Colonic mucosa (tissue), 4 donors: ENCODE measurements around the gene CLEC4A. TPM values are rescaled to one million over a fixed set of nuclear protein-coding genes. Genes with fewer than 3 reads are reported as not detected.
"Not testable (repeated sequence)": the region's sequence is repeated elsewhere in the genome, so short reads cannot be mapped to it uniquely, and the experiment has no call there.

Experiments used
- DNase-seq: peaks from one replicate; pipeline ENCODE4 v3.0.0-alpha.2; 2020
- H3K27ac ChIP-seq: fragments of 200-600 bp; one replicate; pipeline ENCODE4 v1.8.0; 2021
- H3K27me3 ChIP-seq: fragments of 200-600 bp; one replicate; pipeline ENCODE4 v1.8.0; 2021
- H3K36me3 ChIP-seq: fragments of 200-600 bp; one replicate; pipeline ENCODE4 v1.8.0; 2021
- H3K4me1 ChIP-seq: fragments of 200-600 bp; one replicate; pipeline ENCODE4 v1.8.0; 2021; ENCODE audit warnings: mild to moderate bottlenecking
- H3K4me3 ChIP-seq: fragments of 200-600 bp; one replicate; pipeline ENCODE4 v1.8.0; 2021
- H3K9ac ChIP-seq, 2 donors: one replicate each; pipeline ENCODE4 v1.7.0; 2013; ENCODE audit warnings: control low read depth in 2 of 2, low read depth in 2 of 2, low read length in 2 of 2
- H3K9me3 ChIP-seq: fragments of 200-600 bp; one replicate; pipeline ENCODE4 v1.8.0; 2021
- intact Hi-C: fragments of 100-400 bp; cut with DNase I; formaldehyde crosslinking; loops from one replicate; pipeline ENCODE4 v1.14.1; 2022
- total RNA-seq, 2 donors: library from RNA; stranded (reverse); fragmentation: NEBNext Ultra II Directional in 1 of 2; extraction: Animal tissue kit (Norgen Biotek cat#: 25700) in 1 of 2; gene quantifications; one replicate each; pipeline ENCODE4 v1.2.1, GENCODE V29; 2021
- TF ChIP-seq, protein P1 (sequence below): fragments of 200-600 bp; IDR thresholded peaks from one replicate; pipeline ENCODE4 v1.8.0; 2022; ENCODE audit warnings: antibody characterized with exemption, mild to moderate bottlenecking
- donor health status: healthy.
- donor health status: DM: no; HTN: no; CAD: no.
- donor health status: DM: no; HTN: no; CAD: no.

CLEC4A gene
- total RNA-seq, 2 donors from 2014 or later = 1.8 TPM

DNA sequence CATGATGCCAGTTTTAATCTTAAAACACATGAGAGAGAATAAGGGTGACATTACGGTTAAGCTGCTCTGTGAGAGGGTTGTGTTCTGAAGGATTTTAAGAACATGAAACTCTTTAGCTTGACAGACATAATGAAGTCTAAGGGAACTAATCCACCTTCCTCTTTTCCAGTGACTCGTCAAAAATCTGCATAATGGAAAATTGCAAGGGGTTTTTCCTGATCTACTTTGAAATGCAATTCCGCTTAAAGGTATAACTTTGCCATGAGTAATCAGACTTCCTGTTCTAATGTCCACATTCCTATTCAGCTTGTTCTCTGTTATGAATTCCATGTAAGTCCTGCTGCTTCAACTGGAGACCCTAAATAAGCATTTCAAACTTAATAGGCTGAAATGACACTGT is 33.4 kb downstream of the CLEC4A start, which contains the start of gene ZNF705A:
Gene ZNF705A, plus strand, starts transcription at position 171 of the 400 bp plus-strand sequence. CDS start 15,611 bp downstream, outside the sequence.
- Histone ChIP-seq H3K9ac (no peak within 1 kb of the TSS), H3K4me1 (no peaks in the 10 kb centered on the region), H3K27ac (no peak within 1 kb of the TSS), H3K4me3 (no peak within 1 kb of the TSS), H3K9me3 (no peaks in the 10 kb centered on the region), H3K27me3 (no peaks in the 10 kb centered on the region), H3K36me3 (no peaks in the 10 kb centered on the region)
- intact Hi-C loops = no loop called here
- TF ChIP-seq, protein P1, sequence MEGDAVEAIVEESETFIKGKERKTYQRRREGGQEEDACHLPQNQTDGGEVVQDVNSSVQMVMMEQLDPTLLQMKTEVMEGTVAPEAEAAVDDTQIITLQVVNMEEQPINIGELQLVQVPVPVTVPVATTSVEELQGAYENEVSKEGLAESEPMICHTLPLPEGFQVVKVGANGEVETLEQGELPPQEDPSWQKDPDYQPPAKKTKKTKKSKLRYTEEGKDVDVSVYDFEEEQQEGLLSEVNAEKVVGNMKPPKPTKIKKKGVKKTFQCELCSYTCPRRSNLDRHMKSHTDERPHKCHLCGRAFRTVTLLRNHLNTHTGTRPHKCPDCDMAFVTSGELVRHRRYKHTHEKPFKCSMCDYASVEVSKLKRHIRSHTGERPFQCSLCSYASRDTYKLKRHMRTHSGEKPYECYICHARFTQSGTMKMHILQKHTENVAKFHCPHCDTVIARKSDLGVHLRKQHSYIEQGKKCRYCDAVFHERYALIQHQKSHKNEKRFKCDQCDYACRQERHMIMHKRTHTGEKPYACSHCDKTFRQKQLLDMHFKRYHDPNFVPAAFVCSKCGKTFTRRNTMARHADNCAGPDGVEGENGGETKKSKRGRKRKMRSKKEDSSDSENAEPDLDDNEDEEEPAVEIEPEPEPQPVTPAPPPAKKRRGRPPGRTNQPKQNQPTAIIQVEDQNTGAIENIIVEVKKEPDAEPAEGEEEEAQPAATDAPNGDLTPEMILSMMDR = no peak
- DNase-seq = no peak

GRCh38 chr12:8157484-8158198 is 34.2 kb downstream of the CLEC4A start:
- H3K4me1 ChIP-seq = no peaks in the 10 kb centered on the region
- H3K9me3 ChIP-seq = no peaks in the 10 kb centered on the region
- TF ChIP-seq, protein P1 = no peak
- no peak overlapping the region for H3K27ac ChIP-seq
- no peaks in the 10 kb centered on the region for H3K27me3 ChIP-seq
- no peaks in the 10 kb centered on the region for H3K36me3 ChIP-seq
- intact Hi-C loops = no loop called here
- no peak for DNase-seq
- H3K4me3 ChIP-seq = no peak overlapping the region
- H3K9ac ChIP-seq = no peak overlapping the region

DNA sequence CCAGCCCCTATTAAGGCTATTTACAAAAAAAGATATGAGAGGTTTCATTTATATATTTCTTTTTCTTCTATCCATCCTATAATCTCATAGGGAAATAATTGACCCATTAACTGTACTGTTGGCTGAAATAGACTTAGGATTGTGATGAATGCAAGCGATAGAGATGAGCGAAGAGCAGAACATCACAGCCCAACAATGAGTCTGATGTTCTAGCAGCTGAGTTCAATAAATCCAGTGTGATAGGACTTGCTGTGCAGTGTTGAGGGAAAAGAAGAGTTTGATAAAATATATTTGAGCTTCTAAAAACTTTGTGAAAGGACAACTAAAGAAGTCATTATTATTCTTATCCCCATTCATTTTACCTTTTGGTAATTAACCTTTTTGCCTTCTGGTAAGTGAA is 49.5 kb downstream of the CLEC4A start:
- intact Hi-C loops, H3K4me3 ChIP-seq, H3K27me3 ChIP-seq, DNase-seq, H3K9me3 ChIP-seq, H3K27ac ChIP-seq, H3K9ac ChIP-seq, H3K4me1 ChIP-seq, H3K36me3 ChIP-seq: not testable (repeated sequence)

- intact Hi-C loops, H3K9me3 ChIP-seq, H3K27me3 ChIP-seq, H3K36me3 ChIP-seq, H3K4me1 ChIP-seq: not testable (repeated sequence)
- H3K4me3 ChIP-seq = peak overlapping the region; percentile 77
- TF ChIP-seq, protein P1 = peak; percentile 71
- peak overlapping the region; percentile 26 to 56 for H3K9ac ChIP-seq
- peak; percentile 74 for DNase-seq
- peak overlapping the region; percentile 55 for H3K27ac ChIP-seq
Observed at GRCh38 chr12:8179989-8180585, 56.7 kb downstream of the CLEC4A start.

DNA sequence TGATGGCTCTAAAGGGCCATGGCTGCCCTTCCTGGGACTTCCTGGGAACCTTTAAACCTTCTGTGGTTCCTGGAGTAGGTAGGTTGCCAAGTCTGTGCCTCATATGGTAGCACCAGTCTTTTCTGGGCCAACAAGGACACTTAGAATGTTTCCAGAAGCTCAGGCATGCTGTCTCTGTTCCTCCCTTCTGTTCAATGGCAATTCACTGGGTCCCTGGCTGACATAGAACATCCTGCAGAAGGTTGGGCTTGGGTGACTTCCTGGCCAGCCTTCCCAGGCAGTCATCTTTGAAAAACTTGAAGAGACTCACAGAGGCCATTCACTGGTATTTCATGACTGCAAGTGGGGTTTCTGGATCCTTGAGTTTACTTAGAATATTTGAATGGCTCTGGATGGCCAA is 57.9 kb downstream of the CLEC4A start:
- H3K27ac ChIP-seq, DNase-seq, H3K27me3 ChIP-seq, H3K9me3 ChIP-seq, H3K4me1 ChIP-seq, intact Hi-C loops, H3K9ac ChIP-seq, H3K4me3 ChIP-seq, H3K36me3 ChIP-seq: not testable (repeated sequence)

DNA sequence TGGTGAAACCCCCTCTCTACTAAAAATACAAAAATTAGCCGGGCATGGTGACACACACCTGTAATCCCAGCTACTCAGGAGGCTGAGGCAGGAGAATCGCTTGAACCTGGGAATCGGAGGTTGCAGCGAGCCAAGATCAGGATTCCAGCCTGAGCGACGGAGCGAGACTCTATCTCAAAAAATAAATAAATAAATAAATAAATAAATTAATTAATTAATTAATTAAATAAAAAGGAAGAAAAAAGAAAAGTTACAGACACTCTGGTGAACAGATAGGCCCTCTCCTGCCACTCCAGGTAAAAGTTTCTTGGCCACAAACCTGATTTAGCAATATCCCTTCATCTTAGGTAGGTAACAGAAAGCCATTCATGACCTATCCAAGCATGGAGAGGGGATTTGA is 59.5 kb downstream of the CLEC4A start:
- H3K4me1 ChIP-seq, H3K4me3 ChIP-seq, H3K36me3 ChIP-seq, H3K9me3 ChIP-seq, H3K9ac ChIP-seq, DNase-seq, intact Hi-C loops, H3K27ac ChIP-seq, H3K27me3 ChIP-seq: not testable (repeated sequence)

GRCh38 chr12:8183346-8183745 is 59.9 kb downstream of the CLEC4A start:
- H3K36me3 ChIP-seq, H3K27me3 ChIP-seq, H3K4me3 ChIP-seq, H3K9me3 ChIP-seq, H3K4me1 ChIP-seq, H3K9ac ChIP-seq, intact Hi-C loops, DNase-seq, H3K27ac ChIP-seq: not testable (repeated sequence)

GRCh38 chr12:8184206-8184605 is 60.8 kb downstream of the CLEC4A start:
- intact Hi-C loops, H3K9me3 ChIP-seq, H3K27me3 ChIP-seq, H3K4me3 ChIP-seq, H3K4me1 ChIP-seq, H3K9ac ChIP-seq, DNase-seq, H3K27ac ChIP-seq, H3K36me3 ChIP-seq: not testable (repeated sequence)

DNA sequence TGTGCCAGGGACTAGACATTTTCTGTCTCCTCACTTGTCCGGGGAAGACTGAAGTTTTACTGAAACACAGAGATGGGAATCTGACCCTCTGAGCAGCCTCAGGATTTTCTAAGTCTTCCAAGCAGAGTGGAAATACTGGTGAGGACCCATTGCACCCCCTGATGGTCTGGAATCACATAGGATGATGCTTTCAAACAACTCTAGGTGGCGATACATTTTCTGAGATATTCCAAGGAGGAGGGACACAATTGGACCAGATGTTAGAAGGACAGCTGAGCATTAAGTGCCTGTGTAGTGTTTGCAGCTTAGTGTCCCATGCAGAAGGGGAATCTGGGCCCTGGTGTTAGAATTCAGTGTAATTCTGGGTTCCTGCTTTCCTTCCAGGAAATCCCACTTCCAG is 64.7 kb downstream of the CLEC4A start:
- intact Hi-C loops, H3K36me3 ChIP-seq: not testable (repeated sequence)

More for the DNA sequence above, 64.7 kb downstream of the CLEC4A start:
- not testable (repeated sequence) for DNase-seq, H3K27ac ChIP-seq, H3K4me3 ChIP-seq, H3K9ac ChIP-seq, H3K4me1 ChIP-seq, H3K27me3 ChIP-seq, H3K9me3 ChIP-seq
